H1 (cell line): ENCODE results near the gene SNX25. TPM values are rescaled to one million over a fixed set of nuclear protein-coding genes. Genes with fewer than 3 reads are reported as not detected.
A peak's percentile ranks its signal among the peaks of the same experiment; 100 is the strongest.

ENCODE experiments used
- CTCF ChIA-PET: fragments of 300-600 bp; sonication (Branson Sonifier 250); formaldehyde crosslinking; loops from one replicate; lab custom pipeline; 2021; ENCODE audit not compliant: partially characterized antibody; lab: Charles Lee
- POLR2A ChIA-PET: fragments of 300-600 bp; sonication (Branson Sonifier 250); formaldehyde crosslinking; loops from one replicate; lab custom pipeline; 2021; ENCODE audit warnings: inconsistent platforms; ENCODE audit not compliant: partially characterized antibody; lab: Charles Lee
- DNase-seq, 2 experiments: peaks; one replicate each; pipeline versions ENCODE4 v3.0.0 to v3.0.0-alpha.2; 2010 to 2022; ENCODE audit warnings: low spot score in 2 of 2, low read depth in 1 of 2, mixed read lengths in 1 of 2
- FAIRE-seq: peaks from 2 replicates; lab custom pipeline; 2011; peaks lifted over from hg19 to GRCh38; lab: Jason Lieb, UNC
- H2AFZ ChIP-seq: 2 replicates; pipeline ENCODE4 v1.8.1; 2012; ENCODE audit warnings: low read length, inconsistent platforms
- H2AK5ac ChIP-seq: 2 replicates; pipeline ENCODE4 v1.6.1; 2013; ENCODE audit warnings: low read depth, low read length
- H2BK120ac ChIP-seq: replicated peaks from 2 replicates; pipeline ENCODE3; 2013; ENCODE audit warnings: low read depth, low read length, inconsistent platforms
- H2BK12ac ChIP-seq: 2 replicates; pipeline ENCODE4 v1.6.1; 2013; ENCODE audit warnings: low read depth, low read length
- H2BK15ac ChIP-seq: 2 replicates; pipeline ENCODE4 v1.6.1; 2013; ENCODE audit warnings: low read length
- H2BK20ac ChIP-seq: 2 replicates; pipeline ENCODE4 v1.6.1; 2013; ENCODE audit warnings: low read length
- H2BK5ac ChIP-seq: 2 replicates; pipeline ENCODE4 v1.6.1; 2013; ENCODE audit warnings: low read depth, low read length
- H3K14ac ChIP-seq: 2 replicates; pipeline ENCODE4 v1.6.1; 2013; ENCODE audit warnings: inconsistent platforms; ENCODE audit not compliant: insufficient read length
- H3K18ac ChIP-seq: 2 replicates; pipeline ENCODE4 v1.6.1; 2013; ENCODE audit warnings: low read length; ENCODE audit errors: extremely low read depth
- H3K23ac ChIP-seq: 2 replicates; pipeline ENCODE4 v1.6.1; 2013; ENCODE audit warnings: inconsistent platforms; ENCODE audit not compliant: insufficient read length
- H3K23me2 ChIP-seq: 2 replicates; pipeline ENCODE4 v1.6.1; 2013; ENCODE audit warnings: low read depth, low read length
- H3K27ac ChIP-seq: 2 replicates; pipeline ENCODE4 v1.6.1; 2011; ENCODE audit warnings: low read depth, low read length, inconsistent platforms
- H3K27me3 ChIP-seq, 4 experiments: replicated peaks in 1 of 4; 1 replicate in 1 of 4; 2 replicates in 3 of 4; pipeline versions ENCODE4 v1.6.1 to v1.8.1; 2011 to 2013; ENCODE audit warnings: low read length in 3 of 4, mild to moderate bottlenecking in 3 of 4, inconsistent platforms in 2 of 4, mixed read lengths in 2 of 4, moderate library complexity in 1 of 4; ENCODE audit not compliant: control insufficient read depth in 3 of 4, insufficient read depth in 3 of 4; ENCODE audit errors: extremely low read depth in 1 of 4
- H3K36me3 ChIP-seq, 4 experiments: 2 replicates each; pipeline versions ENCODE4 v1.6.1 to v1.8.1; 2011 to 2013; ENCODE audit warnings: mild to moderate bottlenecking in 4 of 4, low read length in 3 of 4, moderate library complexity in 2 of 4, control low read depth in 1 of 4, inconsistent platforms in 1 of 4; ENCODE audit not compliant: insufficient read depth in 4 of 4, control insufficient read depth in 2 of 4
- H3K4ac ChIP-seq: replicated peaks from 2 replicates; pipeline ENCODE3; 2013; ENCODE audit warnings: low read length, low read depth, mixed read lengths, inconsistent platforms; ENCODE audit not compliant: insufficient read length
- H3K4me1 ChIP-seq, 4 experiments: replicated peaks in 1 of 4; 1 replicate in 1 of 4; 2 replicates in 3 of 4; pipeline versions ENCODE4 v1.6.1 to v1.8.1; 2011 to 2013; ENCODE audit warnings: low read length in 3 of 4, inconsistent platforms in 2 of 4, mixed read lengths in 1 of 4; ENCODE audit not compliant: insufficient read depth in 4 of 4, control insufficient read depth in 3 of 4
- H3K4me2 ChIP-seq, 2 experiments: 2 replicates each; pipeline versions ENCODE4 v1.6.1 to v1.8.1; 2011 to 2013; ENCODE audit warnings: low read depth in 2 of 2, low read length in 2 of 2, control low read depth in 1 of 2, inconsistent platforms in 1 of 2, mild to moderate bottlenecking in 1 of 2; ENCODE audit not compliant: insufficient read depth in 1 of 2
- H3K4me3 ChIP-seq, 4 experiments: fragments of 200-600, 300-600 bp in 1 of 4; sonication (generic), shearing (Covaris generic), sonication (Bioruptor Twin) in 1 of 4; 2 replicates each; pipeline versions ENCODE4 v1.5.1 to v1.8.1; 2011 to 2016; ENCODE audit warnings: low read length in 4 of 4, low read depth in 3 of 4, control low read depth in 2 of 4, inconsistent platforms in 2 of 4, mild to moderate bottlenecking in 2 of 4, mixed read lengths in 1 of 4, moderate library complexity in 1 of 4; ENCODE audit not compliant: insufficient read depth in 2 of 4; ENCODE audit errors: extremely low read depth in 1 of 4
- H3K56ac ChIP-seq: replicated peaks from 2 replicates; pipeline ENCODE3; 2013; ENCODE audit warnings: low read depth, mild to moderate bottlenecking, mixed read lengths, low read length, inconsistent platforms; ENCODE audit not compliant: insufficient read length
- H3K79me1 ChIP-seq: 2 replicates; pipeline ENCODE4 v1.6.1; 2013; ENCODE audit warnings: low read depth, low read length, control low read depth
- H3K79me2 ChIP-seq, 2 experiments: 2 replicates each; pipeline versions ENCODE4 v1.6.1 to v1.8.1; 2012 to 2013; ENCODE audit warnings: low read length in 2 of 2, mild to moderate bottlenecking in 2 of 2, inconsistent platforms in 1 of 2; ENCODE audit not compliant: insufficient read depth in 2 of 2, control insufficient read depth in 1 of 2
- H3K9ac ChIP-seq, 4 experiments: replicated peaks in 1 of 4; 1 replicate in 1 of 4; 2 replicates in 3 of 4; pipeline versions ENCODE4 v1.6.1 to v1.8.1; 2011 to 2013; ENCODE audit warnings: low read depth in 3 of 4, low read length in 3 of 4, control low read depth in 2 of 4, mild to moderate bottlenecking in 2 of 4, moderate library complexity in 2 of 4, inconsistent platforms in 1 of 4; ENCODE audit errors: extremely low read depth in 1 of 4
- H3K9me3 ChIP-seq, 2 experiments: 2 replicates each; pipeline versions ENCODE4 v1.6.1 to v1.8.1; 2012 to 2013; ENCODE audit warnings: mild to moderate bottlenecking in 2 of 2, moderate library complexity in 2 of 2, control low read depth in 1 of 2, inconsistent platforms in 1 of 2, low read depth in 1 of 2, low read length in 1 of 2, mixed read lengths in 1 of 2; ENCODE audit not compliant: insufficient read depth in 2 of 2
- H4K20me1 ChIP-seq, 2 experiments: replicated peaks in 1 of 2; 2 replicates each; pipeline versions ENCODE3 to v1.8.1; 2011 to 2013; ENCODE audit warnings: inconsistent platforms in 2 of 2, low read length in 2 of 2, mild to moderate bottlenecking in 1 of 2; ENCODE audit not compliant: insufficient read depth in 2 of 2, control insufficient read depth in 1 of 2
- H4K5ac ChIP-seq: 2 replicates; pipeline ENCODE4 v1.6.1; 2013; ENCODE audit warnings: low read length, low read depth, mixed read lengths, inconsistent platforms; ENCODE audit not compliant: insufficient read length
- H4K8ac ChIP-seq: 2 replicates; pipeline ENCODE4 v1.8.0; 2013; ENCODE audit warnings: mild to moderate bottlenecking, moderate library complexity, low read length, inconsistent platforms; ENCODE audit not compliant: insufficient read depth; ENCODE audit errors: extremely low read depth
- H4K91ac ChIP-seq: replicated peaks from 2 replicates; pipeline ENCODE3; 2013; ENCODE audit warnings: low read length, mixed read lengths, inconsistent platforms; ENCODE audit not compliant: insufficient read length
- CEBPB ChIP-seq: IDR thresholded peaks from 2 replicates; pipeline ENCODE4 v1.6.1; 2012; ENCODE audit warnings: low read depth, low read length
- KDM5A ChIP-seq: fragments of 200-600 bp; IDR thresholded peaks from 2 replicates; pipeline ENCODE4 v1.7.1; 2012; ENCODE audit warnings: mild to moderate bottlenecking, low read length, inconsistent platforms, mixed read lengths
- WGBS, 2 experiments: shearing (Covaris generic) in 1 of 2; methylation state at CpG; one replicate each; pipeline versions ENCODE4 v1.1.6 to v1.1.7; 2013 to 2015; ENCODE audit warnings: low lambda C conversion rate in 2 of 2, mixed read lengths in 2 of 2, inconsistent platforms in 1 of 2, low coverage in 1 of 2, missing lambda C conversion rate in 1 of 2; ENCODE audit not compliant: insufficient replicate concordance in 2 of 2, insufficient coverage in 1 of 2, insufficient read length in 1 of 2; ENCODE audit errors: extremely low coverage in 1 of 2, missing lambda C conversion rate in 1 of 2; 5-methylcytosine and 5-hydroxymethylcytosine counted together
- polyA plus RNA-seq, 7 experiments: library from polyadenylated mRNA; depleted of rRNA in 3 of 7; stranded (reverse) in 5 of 7; unstranded in 2 of 7; fragments of >200 nt in 5 of 7; fragments of 200-250 nt in 2 of 7; gene quantifications; 1 replicate in 5 of 7; 2 replicates in 1 of 7; 4 replicates in 1 of 7; pipeline versions ENCODE4 v1.2.1 to v1.2.3, GENCODE V29; 2011 to 2013; ENCODE audit warnings: missing spikeins in 2 of 7, mixed read lengths in 2 of 7
- total RNA-seq: library from RNA; stranded (reverse); fragmentation: NEBNext Ultra II Directional; extraction: Animal tissue kit (Norgen Biotek cat#: 25700); gene quantifications from 2 replicates; pipeline ENCODE4 v1.2.1, GENCODE V29; 2021

Gene SNX25
- total and polyA plus RNA-seq, 2 of the 8 experiments (the other 6 are each of a cell fraction or from before 2014, with no cell fraction given) = 5.4 to 19.9 TPM

DNA sequence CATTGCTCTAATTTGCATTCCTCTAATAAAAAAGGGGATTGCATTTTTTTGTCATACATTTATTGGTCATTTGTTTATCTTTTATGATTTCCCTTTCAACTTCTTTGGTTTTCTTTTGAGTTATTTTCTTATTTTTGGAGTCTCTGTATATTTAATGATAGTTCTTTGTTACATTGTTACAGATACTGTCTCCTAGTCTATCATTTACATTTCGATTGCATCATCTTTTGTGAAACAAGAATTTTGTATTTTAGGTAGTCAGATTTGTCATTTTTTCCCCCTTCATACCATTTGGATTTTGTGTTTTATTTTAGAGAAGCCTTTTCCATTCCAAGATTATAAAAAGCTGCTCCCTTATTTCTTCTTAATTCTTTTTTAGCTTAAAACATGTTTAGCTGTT, 37.1 kb downstream of the SNX25 start:
- POLR2A ChIA-PET = no interaction called here
- Histone ChIP-seq H3K4me2 (no peak overlapping the region), H3K4me1 (no peaks in the 10 kb centered on the region), H3K23ac (no peak overlapping the region), H2AFZ (no peak overlapping the region), H2BK15ac (no peak overlapping the region), H4K20me1 (no peaks in the 10 kb centered on the region), H3K36me3 (peaks cover 0 to 3% (median 0%) of the 10 kb centered on the region in 4 experiments; a peak in 1 of 8 replicates), H3K18ac (no peak overlapping the region), H4K8ac (no peak overlapping the region), H3K23me2 (no peaks in the 10 kb centered on the region), H3K4ac (no peak overlapping the region), H3K14ac (no peak overlapping the region), H2BK5ac (no peak overlapping the region), H4K91ac (no peak overlapping the region), H3K79me1 (no peaks in the 10 kb centered on the region; the same call in 1 of the 2 replicates), H3K56ac (no peak overlapping the region), H3K9me3 (0 out of 4 replicates have a peak, but pooled peaks cover 2% of the 10 kb centered on the region in 2 experiments), H2BK12ac (no peak overlapping the region), H3K27me3 (no peaks in the 10 kb centered on the region), H2BK20ac (no peak overlapping the region), H3K9ac (no peak overlapping the region), H4K5ac (no peak overlapping the region), H3K27ac (no peak overlapping the region), H2AK5ac (no peak overlapping the region), H3K79me2 (no peaks in the 10 kb centered on the region), H2BK120ac (no peak overlapping the region), H3K4me3 (no peak overlapping the region)
- CTCF ChIA-PET = interaction anchor here (1.2 to 1.9 kb wide), 2 partner anchors 20 to 62 kb away, joined by 4 to 5 read pairs; no protein-coding TSS in a partner anchor
- DNase-seq = no peak
- 90% methylated on average over 1 of the region's 1 CpG; no CpG with 5 or more reads in 1 of the 2 experiments for WGBS, 2 experiments
- peak; percentile 13 for FAIRE-seq
- TF ChIP-seq CEBPB = peak; percentile 85
- no peak for TF ChIP-seq KDM5A
